Activated CD4-positive, alpha-beta T cell treated with anti-CD3 and anti-CD28 coated beads, Interleukin-2, amount 10 ng/mL, durations not matched to agents 7 days and 5 days (primary cell): Measurements from ENCODE around the gene ARHGEF26. TPM values are rescaled to one million over a fixed set of nuclear protein-coding genes. Genes with fewer than 3 reads are reported as not detected.
"Not testable (repeated sequence)": the region's sequence is repeated elsewhere in the genome, so short reads cannot be mapped to it uniquely, and the experiment has no call there.

ENCODE experiments used
- CTCF ChIA-PET: fragments of 350-600 bp; sonication (Branson Sonifier 250); formaldehyde crosslinking; loops from one replicate; lab custom pipeline; 2021; ENCODE audit warnings: antibody characterized with exemption; lab: Charles Lee
- POLR2A ChIA-PET: fragments of 350-600 bp; sonication (Branson Sonifier 250); formaldehyde crosslinking; loops from one replicate; lab custom pipeline; 2021; ENCODE audit warnings: antibody characterized with exemption; lab: Charles Lee
- DNase-seq: peaks from one replicate; pipeline ENCODE4 v3.0.0-alpha.2; 2020
- H3K27ac Mint-ChIP-seq: one replicate; pipeline ENCODE4 v1.8.0; 2021; ENCODE audit warnings: mild to moderate bottlenecking, moderate library complexity, mixed read lengths
- H3K27me3 Mint-ChIP-seq: one replicate; pipeline ENCODE4 v1.8.0; 2021; ENCODE audit warnings: mixed read lengths
- H3K36me3 Mint-ChIP-seq: one replicate; pipeline ENCODE4 v1.8.0; 2021; ENCODE audit warnings: low read depth, mixed read lengths
- H3K4me1 Mint-ChIP-seq: one replicate; pipeline ENCODE4 v1.8.0; 2021; ENCODE audit warnings: mixed read lengths
- H3K4me3 Mint-ChIP-seq: one replicate; pipeline ENCODE4 v1.8.0; 2021; ENCODE audit warnings: mild to moderate bottlenecking, moderate library complexity, mixed read lengths
- H3K9me3 Mint-ChIP-seq: one replicate; pipeline ENCODE4 v1.8.0; 2021; ENCODE audit warnings: mixed read lengths
- total RNA-seq, 2 experiments: library from RNA; stranded (reverse); gene quantifications; one replicate each; pipeline ENCODE4 v1.2.3, GENCODE V29; 2021

Gene ARHGEF26
- total RNA-seq, result under 1 TPM; 0.02 to 0.06 TPM

DNA sequence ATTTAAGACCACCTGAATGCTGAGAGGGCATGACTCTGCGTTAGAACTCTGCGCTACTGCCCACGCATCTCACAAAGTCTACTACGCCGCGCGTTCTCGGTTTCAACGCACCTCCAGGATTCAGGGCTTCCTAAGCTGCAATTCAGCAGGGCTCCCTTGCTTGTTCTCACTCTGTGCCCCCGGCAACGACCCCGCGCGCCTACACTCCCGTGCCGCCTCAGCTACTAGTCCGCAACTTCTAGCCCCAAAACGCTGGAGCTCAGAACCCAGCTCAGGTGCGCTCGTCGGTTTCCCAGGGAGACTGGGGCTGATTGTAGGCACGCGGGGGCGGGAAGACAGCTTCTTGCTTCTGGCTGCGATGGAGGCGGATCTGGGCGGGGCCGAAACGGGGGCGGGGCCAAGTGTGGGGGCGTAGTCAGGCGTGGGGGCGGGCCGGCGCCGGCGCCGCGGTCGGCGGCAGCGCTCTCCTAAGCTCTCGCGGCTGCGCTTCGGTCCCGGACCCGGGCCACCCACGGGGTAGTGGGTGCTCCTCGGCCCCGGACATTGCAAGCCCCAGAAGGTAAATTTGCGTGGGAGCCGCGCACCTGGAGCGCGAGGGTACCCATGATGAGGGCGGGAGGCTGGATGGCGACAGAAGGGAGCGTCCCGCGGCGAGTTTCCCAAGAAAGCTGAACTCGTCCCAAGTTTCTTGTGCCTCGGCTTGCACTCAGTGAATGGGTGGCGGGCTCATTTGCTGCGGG is at the start of gene ARHGEF26:
Gene ARHGEF26, plus strand, starts transcription at position 430 of the 740 bp plus-strand sequence. CDS start 603 bp downstream, outside the sequence.
- Mint-ChIP-seq H3K27me3 (peaks cover 72% of the 10 kb centered on the region), H3K4me3 (peak within 1 kb of the TSS; percentile 78), H3K36me3 (no peaks in the 10 kb centered on the region), H3K27ac (no peak within 1 kb of the TSS), H3K4me1 (peaks cover 15% of the 10 kb centered on the region), H3K9me3 (no peaks in the 10 kb centered on the region)
- POLR2A ChIA-PET, result interaction anchor here (0.7 kb wide), 1 partner anchor 300 kb away, joined by 6 read pairs; no protein-coding TSS in a partner anchor
- CTCF ChIA-PET, result interaction anchor here (0.9 kb wide), 1 partner anchor 188 kb away, joined by 3 read pairs; no protein-coding TSS in a partner anchor
- DNase-seq, result peak; percentile 86

DNA sequence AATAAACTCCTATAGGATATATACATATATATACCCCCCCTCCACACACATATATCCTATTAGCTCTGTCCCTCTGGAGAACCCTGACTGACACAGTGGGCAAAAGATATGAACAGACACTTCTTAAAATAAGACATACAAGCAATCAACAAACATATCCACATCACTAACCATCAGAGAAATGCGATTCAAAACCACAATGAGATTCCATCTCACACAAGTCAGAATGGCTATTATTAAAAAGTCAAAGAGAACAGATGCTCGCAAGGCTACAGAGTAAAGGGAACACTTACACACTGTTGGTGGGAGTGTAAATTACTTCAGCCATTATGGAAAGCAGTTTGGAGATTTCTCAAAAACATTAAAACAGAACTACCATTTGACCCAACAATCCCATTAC is 46.2 kb upstream of the ARHGEF26 start:
- Mint-ChIP-seq H3K9me3 (no peaks in the 10 kb centered on the region), H3K36me3 (no peaks in the 10 kb centered on the region), H3K27ac (no peak overlapping the region), H3K27me3 (peaks cover 3% of the 10 kb centered on the region), H3K4me3 (no peak overlapping the region), H3K4me1 (no peaks in the 10 kb centered on the region)
- CTCF ChIA-PET, result no interaction called here
- POLR2A ChIA-PET, result no interaction called here
- no peak for DNase-seq

DNA sequence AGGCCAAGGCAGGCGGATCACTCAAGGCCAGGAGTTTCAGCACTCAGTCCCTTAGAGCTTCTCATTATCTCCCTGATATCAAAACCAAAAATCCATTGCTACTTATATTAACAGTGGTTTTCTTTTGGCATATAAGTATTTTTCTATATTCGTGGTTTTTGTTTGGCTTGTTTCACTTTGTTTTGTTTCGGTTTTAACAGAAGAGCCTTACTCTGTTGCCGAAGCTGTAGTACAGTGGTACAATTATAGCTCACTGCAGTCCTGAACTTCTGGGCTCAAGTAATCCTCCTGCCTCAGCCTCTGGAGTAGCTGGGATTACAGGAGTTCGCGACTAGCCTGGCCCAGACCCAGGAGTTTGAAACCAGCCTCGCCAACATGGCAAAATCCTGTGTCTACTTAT is 42.5 kb upstream of the ARHGEF26 start:
- no peaks in the 10 kb centered on the region for H3K9me3 Mint-ChIP-seq
- POLR2A ChIA-PET, result no interaction called here
- H3K4me3 Mint-ChIP-seq, result no peak overlapping the region

GRCh38 chr3:154081305-154081704 is 39.9 kb upstream of the ARHGEF26 start:
- ChIA-PET POLR2A (no interaction called here), CTCF (no interaction called here)
- DNase-seq, result no peak
- Mint-ChIP-seq H3K4me1 (no peaks in the 10 kb centered on the region), H3K36me3 (no peaks in the 10 kb centered on the region), H3K4me3 (no peak overlapping the region), H3K27me3 (peaks cover 6% of the 10 kb centered on the region), H3K27ac (no peak overlapping the region), H3K9me3 (no peaks in the 10 kb centered on the region)

More for the DNA sequence above, 42.5 kb upstream of the ARHGEF26 start:
- H3K27ac Mint-ChIP-seq, result no peak overlapping the region
- no peaks in the 10 kb centered on the region for H3K36me3 Mint-ChIP-seq
- no peaks in the 10 kb centered on the region for H3K4me1 Mint-ChIP-seq
- CTCF ChIA-PET, result interaction anchor here (0.6 kb wide), 1 partner anchor 45 kb away, joined by 3 read pairs; no protein-coding TSS in a partner anchor
- no peak for DNase-seq
- H3K27me3 Mint-ChIP-seq, result no peaks in the 10 kb centered on the region

- CTCF ChIA-PET, result no interaction called here
- Mint-ChIP-seq H3K27ac (no peak overlapping the region), H3K9me3 (no peaks in the 10 kb centered on the region), H3K27me3 (peaks cover 6% of the 10 kb centered on the region), H3K36me3 (no peaks in the 10 kb centered on the region), H3K4me3 (no peak overlapping the region), H3K4me1 (no peaks in the 10 kb centered on the region)
- no peak for DNase-seq
- POLR2A ChIA-PET, result no interaction called here
These were observed 36.1 kb upstream of the ARHGEF26 start for GRCh38 chr3:154085071-154085470.

GRCh38 chr3:154085799-154086198 is 35.4 kb upstream of the ARHGEF26 start:
- ChIA-PET POLR2A (no interaction called here), CTCF (interaction anchor here (0.6 kb wide), 1 partner anchor 161 kb away, joined by 5 read pairs; no protein-coding TSS in a partner anchor)
- Mint-ChIP-seq H3K4me3 (no peak overlapping the region), H3K27me3 (peaks cover 6% of the 10 kb centered on the region), H3K27ac (no peak overlapping the region), H3K36me3 (no peaks in the 10 kb centered on the region), H3K9me3 (no peaks in the 10 kb centered on the region), H3K4me1 (no peaks in the 10 kb centered on the region)
- no peak for DNase-seq

DNA sequence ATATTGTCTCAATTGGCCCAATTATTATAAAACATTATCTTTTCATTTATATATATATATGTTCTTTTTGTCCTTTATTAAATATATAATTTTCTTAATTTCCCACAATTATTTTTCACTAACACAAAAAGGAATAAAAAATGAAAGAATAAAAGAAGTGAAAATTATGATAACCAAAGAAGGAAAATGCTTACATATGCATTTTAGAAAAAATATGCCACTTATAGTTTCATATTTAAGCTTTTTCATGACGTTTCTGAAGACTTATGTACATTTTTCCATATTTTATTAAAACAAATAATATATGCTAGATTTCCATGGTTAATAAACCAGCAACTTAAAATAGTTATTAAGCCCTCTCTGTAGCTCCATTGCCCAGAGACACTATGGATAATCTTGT is 34.9 kb upstream of the ARHGEF26 start:
- Mint-ChIP-seq H3K36me3 (no peaks in the 10 kb centered on the region), H3K4me3 (no peak overlapping the region), H3K4me1 (no peaks in the 10 kb centered on the region), H3K9me3 (no peaks in the 10 kb centered on the region), H3K27me3 (peaks cover 6% of the 10 kb centered on the region), H3K27ac (no peak overlapping the region)
- ChIA-PET CTCF (interaction anchor here (0.6 to 1.0 kb wide), 4 partner anchors 162 to 1634 kb away, joined by 3 to 5 read pairs (median 4); no protein-coding TSS in a partner anchor), POLR2A (no interaction called here)
- no peak for DNase-seq

GRCh38 chr3:154087756-154088480 is 33.3 kb upstream of the ARHGEF26 start:
- H3K27me3 Mint-ChIP-seq, POLR2A ChIA-PET, H3K27ac Mint-ChIP-seq, H3K36me3 Mint-ChIP-seq, H3K4me1 Mint-ChIP-seq, DNase-seq, CTCF ChIA-PET, H3K4me3 Mint-ChIP-seq, H3K9me3 Mint-ChIP-seq: not testable (repeated sequence)

- H3K4me1 Mint-ChIP-seq, result no peaks in the 10 kb centered on the region
- POLR2A ChIA-PET, result no interaction called here
- H3K27me3 Mint-ChIP-seq, result peaks cover 4% of the 10 kb centered on the region
- no peaks in the 10 kb centered on the region for H3K9me3 Mint-ChIP-seq
- CTCF ChIA-PET, result interaction anchor here (0.6 to 0.7 kb wide), 2 partner anchors 16 to 148 kb away, joined by 5 to 7 read pairs; no protein-coding TSS in a partner anchor
- no peak overlapping the region for H3K4me3 Mint-ChIP-seq
- H3K36me3 Mint-ChIP-seq, result no peaks in the 10 kb centered on the region
- no peak overlapping the region for H3K27ac Mint-ChIP-seq
- no peak for DNase-seq
These were observed 31.5 kb upstream of the ARHGEF26 start for GRCh38 chr3:154089421-154090420.

DNA sequence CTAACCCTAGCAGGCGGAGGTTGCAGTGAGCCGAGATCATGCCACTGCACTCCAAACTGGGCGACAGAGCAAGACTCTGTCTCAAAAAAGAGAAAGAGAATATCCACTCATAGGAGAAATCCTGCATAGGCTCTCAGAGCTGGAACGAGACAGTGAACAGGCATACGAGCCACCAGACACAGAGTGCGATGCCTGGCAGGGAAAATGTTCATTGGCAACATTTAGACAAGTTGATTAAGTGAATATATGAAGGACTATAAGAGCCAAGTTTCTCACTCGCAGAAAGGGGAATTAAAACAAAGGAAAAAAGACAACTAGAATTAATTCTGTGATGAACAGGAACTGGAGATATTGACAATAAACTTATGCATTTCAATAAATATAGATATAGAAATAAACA is 27.1 kb upstream of the ARHGEF26 start:
- no peaks in the 10 kb centered on the region for H3K9me3 Mint-ChIP-seq
- CTCF ChIA-PET, result no interaction called here

GRCh38 chr3:154095832-154096421 is 25.3 kb upstream of the ARHGEF26 start:
- H3K4me1 Mint-ChIP-seq, result no peaks in the 10 kb centered on the region
- H3K4me3 Mint-ChIP-seq, result no peak overlapping the region
- H3K9me3 Mint-ChIP-seq, result no peaks in the 10 kb centered on the region
- no peak overlapping the region for H3K27ac Mint-ChIP-seq
- POLR2A ChIA-PET, result no interaction called here
- H3K36me3 Mint-ChIP-seq, result no peaks in the 10 kb centered on the region
- CTCF ChIA-PET, result no interaction called here
- DNase-seq, result no peak
- no peaks in the 10 kb centered on the region for H3K27me3 Mint-ChIP-seq

More for the DNA sequence above, 27.1 kb upstream of the ARHGEF26 start:
- Mint-ChIP-seq H3K4me3 (no peak overlapping the region), H3K36me3 (no peaks in the 10 kb centered on the region), H3K27me3 (no peaks in the 10 kb centered on the region), H3K27ac (no peak overlapping the region), H3K4me1 (no peaks in the 10 kb centered on the region)
- POLR2A ChIA-PET, result no interaction called here
- DNase-seq, result no peak

DNA sequence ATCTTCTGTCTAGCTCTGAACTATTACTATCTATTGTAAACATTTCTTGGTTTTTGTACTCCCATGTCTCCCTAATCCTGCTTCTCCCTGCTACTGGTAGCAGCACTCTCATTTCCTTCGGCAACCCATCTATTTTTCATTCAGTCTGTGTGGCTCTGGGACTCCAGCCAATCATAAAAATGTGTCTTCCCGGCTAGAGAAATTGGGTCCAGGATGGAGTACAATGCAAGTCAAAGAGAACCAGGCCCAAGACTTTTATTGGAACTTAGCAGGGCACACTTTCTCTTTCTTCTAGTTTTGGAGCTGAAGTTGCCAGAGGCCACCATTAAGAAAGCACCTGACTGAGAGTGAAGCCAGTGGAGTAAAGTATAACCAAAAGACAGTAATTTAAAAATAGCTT is 22.8 kb upstream of the ARHGEF26 start:
- DNase-seq, result no peak
- no peak overlapping the region for H3K27ac Mint-ChIP-seq
- ChIA-PET CTCF (no interaction called here), POLR2A (no interaction called here)
- H3K4me1 Mint-ChIP-seq, result no peaks in the 10 kb centered on the region
- H3K27me3 Mint-ChIP-seq, result no peaks in the 10 kb centered on the region
- H3K4me3 Mint-ChIP-seq, result no peak overlapping the region
- H3K36me3 Mint-ChIP-seq, result no peaks in the 10 kb centered on the region
- H3K9me3 Mint-ChIP-seq, result no peaks in the 10 kb centered on the region
